HG02870 (cell line): ENCODE measurements around the gene FLRT2.

ENCODE experiments used
- ATAC-seq: cut with Tn5 transposase; IDR thresholded peaks from one replicate; pipeline ENCODE4 v1.9.1; 2021; ENCODE audit warnings: mild to moderate bottlenecking, moderate library complexity; ENCODE audit not compliant: unreplicated experiment

Gene FLRT2

DNA sequence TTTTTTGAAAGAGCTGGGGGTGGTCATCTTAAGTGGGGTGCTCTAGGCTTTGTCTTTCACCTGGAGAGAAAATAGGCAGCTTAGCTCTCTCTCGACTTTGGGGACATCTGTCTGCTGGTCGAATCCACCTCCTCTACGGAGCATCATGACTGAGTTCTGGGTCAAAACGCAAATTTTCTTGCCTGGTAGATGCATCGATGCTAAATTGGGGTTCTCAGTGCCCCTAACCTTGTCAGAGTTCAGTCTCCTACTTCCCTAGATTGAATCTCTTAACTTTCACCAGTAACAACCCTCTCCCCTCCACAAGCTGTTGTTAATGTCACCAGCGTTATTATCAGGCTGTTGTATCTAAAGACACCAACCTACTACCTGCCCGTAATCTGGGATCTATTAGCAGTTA lies 682 bp downstream of the FLRT2 start:
- no peak for ATAC-seq

DNA sequence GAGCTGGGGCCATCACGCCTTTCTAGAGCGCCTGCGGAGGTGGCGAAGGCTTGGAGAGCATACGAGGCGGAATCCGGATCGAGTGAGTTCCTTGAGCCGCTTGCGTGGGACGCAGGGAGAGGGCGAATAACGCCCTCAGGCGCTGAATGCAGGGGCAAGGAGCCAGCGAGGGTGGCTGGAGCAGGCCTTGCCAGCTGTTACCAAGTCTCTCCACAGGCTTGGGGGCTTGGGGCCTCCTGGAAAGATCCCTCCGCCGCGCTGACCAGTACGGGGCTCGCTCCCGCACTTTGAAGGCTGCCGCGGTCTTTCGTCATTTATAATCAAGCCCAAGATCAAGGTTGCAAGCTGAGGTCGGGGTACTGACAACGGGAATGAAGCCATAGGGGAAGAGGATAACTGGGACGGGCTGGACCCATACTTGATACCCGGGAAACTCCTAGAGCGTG lies 1.2 kb downstream of the FLRT2 start:
- ATAC-seq = no peak

DNA sequence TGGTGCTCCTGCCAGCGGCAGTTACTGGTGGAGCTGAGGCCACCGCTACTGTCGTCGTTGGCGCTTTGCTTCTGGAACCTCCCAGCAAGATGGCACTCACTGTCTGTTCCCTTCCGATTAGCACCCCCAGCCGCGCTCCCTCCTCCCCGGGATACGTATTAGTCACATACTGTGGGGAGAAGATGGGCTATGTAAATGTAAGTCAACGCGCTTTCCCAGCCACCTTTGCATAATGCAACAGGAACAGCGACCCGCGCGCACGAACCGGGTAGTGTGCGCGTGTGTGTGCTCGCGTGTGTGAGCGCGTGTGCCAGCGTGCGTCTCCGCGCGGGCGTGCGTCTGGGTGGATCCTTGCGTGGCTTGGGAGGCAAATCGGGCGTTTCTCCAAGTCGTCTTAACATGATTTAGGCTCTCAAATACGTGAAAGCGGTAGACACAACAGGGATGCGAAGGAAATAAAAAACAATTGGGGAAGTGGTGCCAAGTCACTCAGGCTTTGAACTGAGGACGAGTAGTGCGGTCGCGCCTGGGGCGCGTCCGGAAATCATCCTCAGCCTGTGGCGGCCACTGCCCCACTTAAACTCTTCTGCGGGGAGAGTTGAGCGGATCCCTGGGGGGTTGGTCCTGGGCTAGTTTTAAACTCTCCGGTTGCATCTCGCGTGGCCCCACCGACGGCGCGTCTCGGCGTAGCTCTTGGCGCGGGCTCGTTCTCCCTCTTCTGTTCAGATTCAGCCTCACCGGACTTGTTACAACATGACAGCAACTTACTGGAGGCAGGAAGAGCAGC lies 1.8 kb downstream of the FLRT2 start:
- ATAC-seq = no peak

DNA sequence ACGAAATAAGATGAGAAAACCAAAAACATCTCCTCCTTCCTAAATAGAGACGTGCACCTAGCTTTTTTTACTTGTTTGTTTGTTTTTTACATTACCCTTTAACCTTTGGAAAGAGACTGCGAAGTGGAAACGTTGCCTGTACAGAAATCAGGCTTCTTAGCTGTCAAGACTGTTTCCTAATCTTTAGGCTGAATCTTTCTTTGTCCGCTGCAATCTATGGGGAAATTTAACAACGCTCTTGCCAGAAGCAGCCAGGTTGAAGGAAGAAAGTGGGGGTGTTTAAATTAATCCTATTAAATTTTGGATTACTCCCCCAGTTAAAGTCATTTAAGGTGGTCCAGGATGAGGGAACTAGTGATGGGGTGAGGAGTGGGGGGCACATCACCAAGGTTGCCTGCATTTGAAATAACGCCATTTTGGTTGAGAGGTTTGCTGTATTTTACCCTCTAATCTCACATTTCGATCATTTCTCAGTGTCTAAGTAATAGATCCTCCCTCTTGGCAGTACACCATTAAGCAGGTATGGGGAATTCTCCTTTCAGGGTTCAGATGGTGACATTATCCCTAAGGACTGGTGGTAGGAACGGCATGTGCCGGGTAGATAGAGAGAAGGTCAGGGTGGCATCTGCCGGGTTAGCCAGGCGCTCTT lies 2.6 kb downstream of the FLRT2 start:
- no peak for ATAC-seq

DNA sequence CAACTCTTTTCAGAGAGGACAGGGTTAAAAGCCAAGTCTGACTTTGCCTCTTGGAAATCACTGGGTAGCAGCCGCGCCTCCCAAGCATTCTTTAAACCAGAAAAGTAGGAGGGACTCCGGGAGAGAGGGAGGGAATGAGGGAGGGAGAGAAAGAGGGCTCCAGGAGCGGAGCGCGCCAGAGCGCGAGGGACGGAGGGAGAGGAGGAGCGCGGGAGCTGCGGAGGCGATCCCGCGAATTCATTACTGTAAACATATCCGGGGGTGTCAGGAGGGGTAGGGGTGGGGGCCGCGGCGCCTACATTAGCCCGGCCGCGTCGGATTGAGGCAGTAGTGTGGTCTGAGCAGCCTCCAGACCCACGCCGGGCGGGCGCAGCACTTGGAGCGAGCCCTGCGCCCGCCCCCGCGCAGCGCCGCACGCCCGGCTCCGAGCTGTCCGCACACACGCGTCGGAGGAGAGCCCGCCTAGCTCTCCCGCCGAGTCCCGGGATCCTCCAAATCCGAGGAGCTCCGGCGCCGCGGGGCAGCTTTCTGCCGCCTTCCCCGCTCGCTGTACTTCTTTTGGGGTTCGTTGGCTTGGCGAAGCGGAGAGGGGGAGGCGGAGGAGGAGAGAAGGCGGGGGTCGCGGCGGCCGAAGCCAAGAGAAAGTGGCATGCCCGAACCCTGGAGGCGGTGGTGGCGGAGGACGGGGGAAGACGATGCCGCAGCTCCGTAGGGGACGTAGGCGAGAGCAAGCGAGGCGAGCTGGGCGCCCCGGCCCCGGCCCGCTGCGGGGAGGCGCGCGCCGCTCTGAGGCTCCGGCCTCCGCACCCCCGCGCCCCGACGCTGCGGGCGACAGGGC lies 3.3 kb downstream of the FLRT2 start:
- no peak for ATAC-seq

DNA sequence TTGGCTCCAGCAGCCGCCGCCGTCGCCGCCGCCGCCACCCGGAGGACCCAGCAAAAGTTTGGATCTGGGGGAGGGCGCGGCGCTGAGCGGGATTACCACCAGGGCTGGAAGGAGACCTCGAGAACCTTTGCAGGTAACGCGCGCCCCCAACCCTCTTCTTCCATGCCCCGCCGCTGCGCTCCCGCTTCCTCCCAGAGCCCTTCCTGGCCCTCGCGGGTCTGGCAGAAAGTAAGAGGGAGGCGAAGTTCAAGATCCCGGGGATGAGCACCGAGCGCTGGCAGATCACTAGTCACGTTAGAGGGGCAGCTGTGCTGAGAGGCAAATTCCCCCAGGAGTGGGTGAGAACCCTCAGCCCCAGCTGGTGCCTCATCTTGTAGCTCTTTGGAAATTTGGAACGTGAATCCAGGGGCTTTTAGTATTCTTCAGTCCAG lies 3.9 kb downstream of the FLRT2 start:
- no peak for ATAC-seq

DNA sequence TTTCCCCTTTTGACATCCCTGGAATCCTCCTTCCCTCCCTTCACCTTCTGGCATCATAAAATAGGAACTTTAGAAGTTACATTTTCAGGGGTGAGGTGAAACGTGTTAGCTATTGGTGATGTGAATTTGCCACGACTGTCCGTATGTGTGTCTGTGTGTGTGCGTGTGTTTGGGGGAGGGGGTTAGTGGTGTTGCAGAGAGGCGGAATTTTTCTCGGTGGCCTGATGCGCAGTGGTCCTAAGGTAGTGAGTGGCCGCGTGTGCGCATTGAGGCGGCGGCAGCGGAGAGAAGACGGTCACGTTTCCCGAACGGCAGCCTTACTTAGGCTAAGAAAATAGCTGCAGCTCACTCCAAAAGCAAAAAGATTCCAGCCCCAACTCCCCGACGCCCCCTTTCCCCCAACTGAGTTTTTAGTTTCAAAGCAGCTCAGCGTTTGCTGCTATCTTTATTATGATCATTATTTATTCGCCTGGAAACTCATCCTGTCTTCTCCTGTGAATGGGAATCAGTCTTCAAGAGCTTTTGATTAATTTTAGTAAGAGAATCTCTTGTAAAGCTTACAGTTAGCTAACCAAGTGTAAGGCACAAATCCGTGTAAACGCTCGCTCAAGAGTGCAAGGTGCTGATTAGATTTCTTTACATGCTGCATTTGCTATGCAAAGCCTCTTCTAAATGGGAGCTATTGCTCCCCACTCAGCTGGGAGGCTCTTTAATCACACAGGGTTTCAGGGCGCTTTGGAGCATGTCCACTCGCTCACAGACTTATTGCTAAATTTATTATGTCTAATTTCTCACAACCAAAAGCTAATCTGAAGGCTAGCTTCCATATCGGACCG lies 4.7 kb downstream of the FLRT2 start:
- ATAC-seq = no peak

DNA sequence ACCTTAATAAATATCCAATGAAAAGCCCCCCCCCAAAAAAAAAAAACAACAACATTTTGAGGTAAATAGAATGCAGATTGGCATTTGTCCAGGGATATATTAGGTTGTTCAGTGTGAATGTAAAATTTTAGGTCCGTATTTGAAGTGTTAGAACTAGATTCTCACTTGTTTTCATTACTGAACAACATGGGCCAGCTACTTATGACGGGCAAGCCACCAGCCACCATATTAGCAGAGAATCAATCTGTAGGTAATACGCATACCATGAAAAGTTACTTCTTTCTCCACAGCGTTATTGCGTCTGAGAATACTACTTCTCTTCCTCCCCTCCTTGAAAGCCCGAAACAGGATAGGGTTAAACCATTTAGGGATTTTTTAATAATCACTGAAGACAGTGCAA lies 5.4 kb downstream of the FLRT2 start:
- ATAC-seq = no peak

DNA sequence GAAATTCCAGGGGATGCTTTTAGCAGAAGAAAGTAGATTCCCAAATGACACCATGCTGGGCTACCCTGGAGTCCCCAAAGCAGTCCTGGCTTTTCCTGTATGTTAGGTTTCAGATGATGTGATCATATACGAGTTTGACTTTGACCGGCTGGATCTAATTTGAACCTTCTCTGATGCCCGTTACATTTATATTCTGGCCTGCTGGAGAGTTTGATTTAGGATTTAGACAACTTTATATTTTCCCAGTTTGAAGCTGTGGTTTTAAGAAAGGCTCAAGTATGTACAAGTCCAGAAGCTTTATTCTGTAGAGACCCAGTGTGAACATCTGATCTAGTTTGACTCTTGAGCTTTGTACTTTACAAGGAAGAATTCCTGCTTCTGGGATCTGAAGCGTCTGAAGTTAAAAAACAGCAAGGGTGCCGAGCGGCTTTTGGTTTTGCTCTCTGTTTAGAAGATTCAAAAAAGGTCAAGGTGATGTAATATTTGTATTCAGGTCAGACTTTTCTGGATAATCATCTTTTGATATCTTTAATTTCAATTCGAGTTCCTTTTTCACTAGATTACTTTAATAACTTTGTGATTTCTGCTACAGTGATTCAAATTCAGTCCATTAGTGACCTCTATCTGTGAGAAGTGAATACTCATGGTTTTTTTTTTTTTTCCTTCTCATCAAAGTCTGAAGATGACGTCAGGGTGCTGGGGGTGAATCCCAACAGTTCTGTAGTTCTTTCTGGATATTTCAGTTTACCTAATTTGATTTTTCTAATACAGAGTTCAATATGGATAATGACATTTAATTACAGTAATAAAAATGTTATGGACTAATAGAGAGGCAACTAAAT lies 6.3 kb downstream of the FLRT2 start:
- ATAC-seq = no peak

DNA sequence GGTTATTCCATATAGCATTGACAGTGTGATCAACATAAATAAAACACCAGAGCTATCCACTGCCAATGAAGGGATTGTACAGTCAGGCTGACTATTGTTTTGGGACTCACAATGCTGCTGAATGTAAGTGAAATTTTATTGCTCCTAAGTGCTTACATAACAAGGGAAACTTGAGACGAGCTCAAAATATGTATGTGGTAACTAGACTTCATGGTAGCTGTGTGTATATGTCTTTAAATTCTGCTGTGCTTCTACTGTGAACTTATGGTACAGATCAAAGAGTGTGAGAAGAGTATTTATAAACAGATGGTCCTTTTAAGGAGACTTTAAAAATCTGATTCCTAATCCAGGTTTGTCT lies 6.9 kb downstream of the FLRT2 start:
- no peak for ATAC-seq

DNA sequence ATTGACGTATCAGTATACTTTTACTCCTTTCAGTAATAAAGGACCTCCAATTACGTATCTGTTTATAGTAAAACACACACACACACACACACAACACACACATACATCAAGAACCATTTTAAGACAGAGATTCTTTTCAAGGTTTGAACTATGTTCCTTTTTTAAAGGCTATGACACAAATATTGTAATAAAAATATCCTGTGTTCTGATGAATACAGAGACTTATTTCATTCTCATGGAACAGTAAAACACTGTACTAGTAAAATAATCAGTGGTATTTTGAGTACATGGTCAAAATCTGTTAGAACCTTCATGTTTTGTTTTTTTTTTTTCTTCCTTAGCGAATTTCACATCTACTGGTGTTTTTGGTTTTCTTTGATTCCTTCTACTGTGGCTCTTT lies 7.6 kb downstream of the FLRT2 start:
- no peak for ATAC-seq

DNA sequence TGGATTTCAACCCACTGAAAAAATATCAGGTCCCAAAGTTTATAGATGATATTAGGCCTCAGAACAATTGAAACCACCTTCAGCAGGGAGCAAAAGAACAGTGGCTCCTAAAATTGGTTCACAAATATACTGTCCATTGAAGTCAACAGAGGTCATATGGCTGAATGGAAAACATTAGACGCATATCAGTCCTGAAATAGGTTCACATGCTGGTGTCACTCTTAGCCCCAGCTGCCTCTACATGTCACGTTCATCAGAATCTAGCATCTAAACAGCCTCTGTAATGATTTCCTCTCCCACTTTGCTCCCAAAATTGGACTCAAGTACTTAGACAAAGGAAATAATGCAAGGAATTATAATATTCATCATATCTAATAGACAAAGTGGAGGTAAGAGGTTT lies 8.7 kb downstream of the FLRT2 start:
- ATAC-seq = no peak

DNA sequence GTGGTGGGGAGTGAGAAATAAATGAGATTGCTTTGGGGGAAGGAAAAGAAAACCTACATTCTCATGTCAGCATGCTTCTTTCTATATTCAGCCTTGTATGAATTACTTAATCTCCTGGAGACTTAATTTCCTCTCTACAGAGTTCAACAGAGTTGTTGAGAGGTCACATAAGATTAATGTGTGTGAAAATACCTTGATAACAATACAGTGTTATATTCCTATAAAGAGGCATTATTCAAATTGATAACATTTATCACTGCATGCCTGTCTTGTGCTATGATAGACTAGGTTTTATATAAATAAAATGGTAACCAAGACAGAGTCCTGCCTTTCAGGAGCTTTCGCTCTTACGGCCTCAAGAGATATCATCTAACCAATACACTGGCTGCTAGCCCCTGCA lies 9.6 kb downstream of the FLRT2 start:
- no peak for ATAC-seq

DNA sequence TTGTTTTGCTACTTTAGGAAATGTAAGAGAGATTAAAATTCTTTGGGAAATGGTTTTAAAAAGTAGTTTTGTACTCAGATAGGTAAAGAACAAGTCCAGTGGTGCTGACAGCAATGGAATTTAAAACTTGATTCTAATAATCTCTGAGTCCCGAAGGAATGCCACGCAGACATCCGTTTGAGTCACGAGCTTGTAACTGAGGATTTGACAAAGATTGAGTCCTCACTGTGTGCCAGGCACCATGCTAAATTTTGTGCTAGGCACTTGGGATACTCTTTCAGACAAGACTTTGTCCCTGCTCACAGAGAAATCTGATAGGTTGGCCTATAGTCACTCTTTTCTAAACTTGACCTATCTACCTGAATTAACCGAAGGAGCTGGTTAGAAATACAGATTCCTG lies 12.7 kb downstream of the FLRT2 start:
- no peak for ATAC-seq

DNA sequence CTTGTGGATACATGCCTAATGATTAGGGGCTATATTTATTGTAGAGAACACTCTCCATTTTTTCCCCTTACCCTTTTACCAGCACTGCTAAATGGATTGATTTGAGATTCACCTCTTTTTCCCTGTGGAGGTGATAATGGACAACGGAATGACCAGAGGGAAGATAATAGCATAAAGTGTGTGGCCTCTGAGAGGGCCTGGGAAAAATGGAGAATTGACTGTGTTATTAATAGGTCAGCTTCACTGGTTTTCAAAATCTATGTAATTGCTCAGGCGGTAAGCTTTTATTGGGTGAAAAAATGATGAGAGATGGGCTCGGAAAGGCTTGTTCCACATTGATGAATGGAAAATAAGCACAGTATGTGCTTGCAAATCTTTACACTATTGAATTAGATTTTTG lies 15.8 kb downstream of the FLRT2 start:
- ATAC-seq = no peak

DNA sequence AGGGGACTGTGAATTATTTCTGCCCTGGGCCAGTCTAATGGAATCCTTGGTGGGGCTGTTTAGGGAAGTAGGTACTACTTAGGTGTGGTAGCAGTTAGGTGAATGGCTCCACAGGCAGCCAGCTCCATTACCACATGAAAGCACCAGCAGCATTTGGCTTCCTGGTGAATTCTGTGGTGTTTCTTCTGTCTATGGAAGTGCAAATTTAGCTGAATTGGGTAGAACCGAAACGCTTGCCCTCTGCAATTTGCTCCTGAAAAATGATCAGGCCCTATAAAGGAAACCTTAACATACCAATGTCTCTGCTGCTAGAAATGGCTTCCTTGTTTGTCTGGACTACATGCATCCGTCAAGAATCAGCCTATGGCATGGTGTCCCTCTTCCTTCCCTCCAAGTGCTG lies 16.4 kb downstream of the FLRT2 start:
- no peak for ATAC-seq

DNA sequence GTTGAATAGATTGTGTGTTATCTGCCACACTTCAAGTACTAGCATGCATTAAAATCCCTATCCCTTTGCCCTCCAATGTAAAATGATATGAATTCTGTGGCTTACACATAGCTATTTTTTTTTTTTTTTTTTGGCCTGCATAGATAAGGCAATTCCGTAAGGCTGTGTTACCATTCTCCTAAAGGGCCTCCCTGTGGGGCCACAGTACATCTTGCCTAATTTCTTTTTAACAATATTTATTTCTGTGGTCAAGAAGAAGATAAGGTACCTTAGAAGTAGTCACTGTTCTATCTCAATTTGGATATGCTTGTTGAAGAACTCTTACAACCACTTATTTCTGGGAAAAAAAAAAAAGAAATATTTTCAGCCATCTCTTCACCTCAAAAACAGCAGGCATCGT lies 19.8 kb downstream of the FLRT2 start:
- ATAC-seq = no peak

DNA sequence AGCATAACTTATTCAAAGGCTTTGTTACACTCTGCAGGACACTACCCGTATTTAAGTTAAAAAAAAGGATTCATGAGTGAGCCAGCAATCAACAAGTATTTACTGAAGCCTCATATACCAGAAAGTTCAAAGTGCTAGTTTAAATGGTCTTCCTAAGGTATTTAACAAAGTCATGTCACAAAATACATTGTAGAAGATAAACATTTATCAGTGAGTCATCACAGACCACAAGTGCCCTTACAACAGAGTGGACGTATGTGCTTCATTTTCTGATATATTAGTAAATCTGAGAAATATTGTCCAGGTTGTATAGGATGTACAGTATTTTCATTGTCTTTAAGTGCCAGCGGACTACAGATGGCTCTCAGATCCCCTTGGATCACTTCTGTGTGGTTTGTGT lies 24.2 kb downstream of the FLRT2 start:
- no peak for ATAC-seq

DNA sequence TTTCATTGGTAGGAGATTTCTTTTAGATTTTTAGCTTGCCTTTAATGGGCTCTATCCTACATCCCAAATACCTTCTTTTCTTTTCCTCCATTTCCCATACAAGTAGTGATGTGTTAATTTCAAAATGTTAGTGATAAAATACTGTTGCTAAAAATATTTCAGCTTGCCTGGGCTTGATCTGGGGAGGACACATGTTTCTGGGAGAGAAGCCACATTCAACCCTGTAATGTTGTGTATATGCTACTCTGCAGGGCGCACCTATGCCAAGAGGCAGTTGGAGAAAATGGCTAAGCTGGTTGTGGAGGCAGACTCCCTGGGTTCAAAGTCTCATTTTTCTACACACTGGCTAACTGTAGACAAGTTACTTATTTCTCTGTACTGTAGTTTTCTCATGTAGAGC lies 26.3 kb downstream of the FLRT2 start:
- no peak for ATAC-seq

DNA sequence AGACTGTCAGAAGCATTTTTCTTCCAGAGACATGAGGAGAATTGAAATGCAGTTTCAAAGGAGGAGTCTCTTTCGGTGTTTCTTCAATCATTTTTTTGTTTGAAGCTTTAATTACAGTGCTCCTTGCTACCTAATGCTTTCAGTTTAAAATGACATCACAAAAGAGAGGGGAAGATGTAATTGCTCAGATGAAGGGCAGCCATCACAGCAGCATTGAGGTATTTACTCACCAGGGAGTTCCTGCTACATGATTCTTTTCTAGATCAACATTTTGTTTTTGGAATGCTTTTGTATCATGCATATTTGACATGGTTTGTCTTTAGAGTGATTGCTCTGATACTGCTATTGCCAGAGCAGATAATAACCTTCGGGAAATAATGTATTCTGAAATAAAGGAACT lies 28.6 kb downstream of the FLRT2 start:
- ATAC-seq = no peak
